SK-N-SH (cell line): ENCODE measurements around the gene GNAI1. TPM values are rescaled to one million over a fixed set of nuclear protein-coding genes. Genes with fewer than 3 reads are reported as not detected.

Source experiments
- CTCF ChIA-PET: fragments of 300-600, 350-600 bp; formaldehyde crosslinking; extraction: SDS; loops from one replicate; lab custom pipeline; 2021; lab: Yijun Ruan, JAX
- POLR2A ChIA-PET: fragments of 350-600 bp; sonication (Branson Sonifier 250); formaldehyde crosslinking; extraction: SDS; loops from one replicate; lab custom pipeline; 2020; ENCODE audit warnings: antibody characterized with exemption, inconsistent platforms; lab: Yijun Ruan, JAX
- DNase-seq: peaks from one replicate; pipeline ENCODE4 v3.0.0; 2012
- H2AFZ ChIP-seq: fragments of 200-600 bp; sonication (generic); 2 replicates; pipeline ENCODE4 v1.8.1; 2016; ENCODE audit warnings: antibody characterized with exemption, mild to moderate bottlenecking, low read depth
- H3F3A ChIP-seq: fragments of 200-600 bp; sonication (generic); replicated peaks from 2 replicates; pipeline ENCODE3; 2016; ENCODE audit warnings: antibody characterized with exemption, mild to moderate bottlenecking; ENCODE audit not compliant: insufficient read depth
- H3K27ac ChIP-seq, 2 experiments: fragments of 200-500 bp in 1 of 2; fragments of 200-600 bp in 1 of 2; sonication (Bioruptor generic) in 1 of 2; sonication (generic), shearing (Covaris generic) in 1 of 2; 2 replicates each; pipeline versions ENCODE4 v1.5.1 to v1.6.1; 2014 to 2016; ENCODE audit warnings: low read depth in 2 of 2, inconsistent platforms in 1 of 2, low read length in 1 of 2, mild to moderate bottlenecking in 1 of 2, mixed read lengths in 1 of 2
- H3K27me3 ChIP-seq: fragments of 200-600 bp; sonication (generic), shearing (Covaris generic); 2 replicates; pipeline ENCODE4 v1.6.1; 2016; ENCODE audit warnings: mixed run types; ENCODE audit not compliant: insufficient read depth
- H3K36me3 ChIP-seq, 2 experiments: fragments of 200-500 bp in 1 of 2; fragments of 200-600 bp in 1 of 2; sonication (Bioruptor generic) in 1 of 2; sonication (generic) in 1 of 2; replicated peaks in 1 of 2; 2 replicates each; pipeline versions ENCODE3 to v1.5.1; 2014 to 2016; ENCODE audit warnings: low read length in 1 of 2, mild to moderate bottlenecking in 1 of 2; ENCODE audit not compliant: insufficient read depth in 2 of 2, control insufficient read depth in 1 of 2
- H3K4me1 ChIP-seq, 2 experiments: fragments of 200-500 bp in 1 of 2; fragments of 200-600 bp in 1 of 2; sonication (Bioruptor generic) in 1 of 2; sonication (generic), shearing (Covaris generic) in 1 of 2; 2 replicates each; pipeline versions ENCODE4 v1.5.1 to v1.6.1; 2014 to 2016; ENCODE audit warnings: low read depth in 1 of 2, low read length in 1 of 2, mixed run types in 1 of 2; ENCODE audit not compliant: insufficient read depth in 2 of 2, control insufficient read depth in 1 of 2
- H3K4me2 ChIP-seq: fragments of 200-600 bp; sonication (generic), shearing (Covaris generic); 2 replicates; pipeline ENCODE4 v1.6.1; 2017; ENCODE audit warnings: mixed run types
- H3K4me3 ChIP-seq, 2 experiments: fragments of 200-500 bp in 1 of 2; fragments of 200-600 bp in 1 of 2; sonication (Bioruptor generic) in 1 of 2; sonication (generic), shearing (Covaris generic) in 1 of 2; 2 replicates each; pipeline versions ENCODE4 v1.5.1 to v1.8.1; 2014 to 2016; ENCODE audit warnings: low read depth in 2 of 2, inconsistent platforms in 1 of 2, low read length in 1 of 2, mild to moderate bottlenecking in 1 of 2, mixed read lengths in 1 of 2, moderate library complexity in 1 of 2
- H3K79me2 ChIP-seq: fragments of 200-600 bp; sonication (generic); 2 replicates; pipeline ENCODE4 v1.8.1; 2017; ENCODE audit warnings: mild to moderate bottlenecking; ENCODE audit not compliant: insufficient read depth
- H3K9ac ChIP-seq: fragments of 200-600 bp; sonication (generic); 2 replicates; pipeline ENCODE4 v1.6.1; 2017; ENCODE audit warnings: mixed run types
- H3K9me2 ChIP-seq: fragments of 200-600 bp; sonication (generic); 2 replicates; pipeline ENCODE4 v1.6.1; 2017; ENCODE audit warnings: mixed run types
- H3K9me3 ChIP-seq: fragments of 200-600 bp; sonication (generic); 2 replicates; pipeline ENCODE4 v1.6.1; 2017; ENCODE audit warnings: mixed run types, mild to moderate bottlenecking, moderate library complexity
- H4K20me1 ChIP-seq: fragments of 200-600 bp; sonication (generic); 2 replicates; pipeline ENCODE4 v1.6.1; 2017; ENCODE audit warnings: mild to moderate bottlenecking, mixed run types; ENCODE audit not compliant: insufficient read depth
- CHD2 ChIP-seq: fragments of 150-350 bp; IDR thresholded peaks from 2 replicates; pipeline ENCODE4 v1.6.1; 2018; ENCODE audit warnings: low read length; ENCODE audit not compliant: partially characterized antibody
- FOSL2 ChIP-seq: IDR thresholded peaks from 2 replicates; pipeline ENCODE4 v1.4.0; 2012; ENCODE audit warnings: low read depth, mild to moderate bottlenecking, moderate library complexity, borderline replicate concordance
- FOXM1 ChIP-seq: IDR thresholded peaks from 2 replicates; pipeline ENCODE4 v1.4.0; 2012; ENCODE audit warnings: low read depth, mild to moderate bottlenecking
- GATA2 ChIP-seq: sonication (generic); formaldehyde crosslinking; IDR thresholded peaks from 2 replicates; pipeline ENCODE4 v1.5.0; 2020; ENCODE audit warnings: mild to moderate bottlenecking, missing genetic modification reagents
- JUND ChIP-seq: IDR thresholded peaks from 2 replicates; pipeline ENCODE4 v1.4.0; 2012
- MAX ChIP-seq: IDR thresholded peaks from 2 replicates; pipeline ENCODE4 v1.4.0; 2012; ENCODE audit warnings: low read depth
- MXI1 ChIP-seq: IDR thresholded peaks from 2 replicates; pipeline ENCODE4 v1.6.1; 2012; ENCODE audit warnings: mild to moderate bottlenecking, low read depth, low read length, improper control_type of control experiment
- PBX3 ChIP-seq: IDR thresholded peaks from 2 replicates; pipeline ENCODE4; 2012
- RFX5 ChIP-seq: IDR thresholded peaks from 2 replicates; pipeline ENCODE4 v1.6.1; 2012; ENCODE audit warnings: mild to moderate bottlenecking, improper control_type of control experiment, low read length
- SMC3 ChIP-seq: IDR thresholded peaks from 2 replicates; pipeline ENCODE4 v1.6.1; 2012; ENCODE audit warnings: low read depth, low read length, improper control_type of control experiment
- TEAD4 ChIP-seq: IDR thresholded peaks from 2 replicates; pipeline ENCODE4 v1.4.0; 2012; ENCODE audit warnings: mild to moderate bottlenecking, borderline replicate concordance; ENCODE audit not compliant: insufficient read depth
- USF1 ChIP-seq: IDR thresholded peaks from 2 replicates; pipeline ENCODE4 v1.4.0; 2012; ENCODE audit warnings: low read depth, borderline replicate concordance
- USF2 ChIP-seq: fragments of 150-350 bp; IDR thresholded peaks from 2 replicates; pipeline ENCODE4 v1.6.1; 2017; ENCODE audit warnings: antibody characterized with exemption, low read length, low read depth, borderline replicate concordance
- WGBS: methylation state at CpG from one replicate; pipeline ENCODE4 v1.1.6; 2017; ENCODE audit warnings: low lambda C conversion rate; 5-methylcytosine and 5-hydroxymethylcytosine counted together
- polyA plus RNA-seq, 3 experiments: library from polyadenylated mRNA; depleted of rRNA; stranded (reverse); fragments of >200 nt; gene quantifications; 2 replicates each; pipeline ENCODE4 v1.2.3, GENCODE V29; 2012
- TF ChIP-seq, protein P1 (sequence below): fragments of 150-350 bp; IDR thresholded peaks from 2 replicates; pipeline ENCODE4 v1.6.1; 2016; ENCODE audit warnings: mild to moderate bottlenecking, low read depth, low read length

GNAI1 gene
- polyA plus RNA-seq, 1 of the 3 experiments (the other 2 are of a cell fraction) = 69.1 TPM

GRCh38 chr7:80170445-80170844 is 35.8 kb downstream of the GNAI1 start:
- TF ChIP-seq USF1 (no peak), JUND (no peak), USF2 (no peak), GATA2 (no peak), CHD2 (no peak), FOSL2 (no peak), RFX5 (no peak), TEAD4 (no peak), FOXM1 (no peak)
- TF ChIP-seq, protein P1, sequence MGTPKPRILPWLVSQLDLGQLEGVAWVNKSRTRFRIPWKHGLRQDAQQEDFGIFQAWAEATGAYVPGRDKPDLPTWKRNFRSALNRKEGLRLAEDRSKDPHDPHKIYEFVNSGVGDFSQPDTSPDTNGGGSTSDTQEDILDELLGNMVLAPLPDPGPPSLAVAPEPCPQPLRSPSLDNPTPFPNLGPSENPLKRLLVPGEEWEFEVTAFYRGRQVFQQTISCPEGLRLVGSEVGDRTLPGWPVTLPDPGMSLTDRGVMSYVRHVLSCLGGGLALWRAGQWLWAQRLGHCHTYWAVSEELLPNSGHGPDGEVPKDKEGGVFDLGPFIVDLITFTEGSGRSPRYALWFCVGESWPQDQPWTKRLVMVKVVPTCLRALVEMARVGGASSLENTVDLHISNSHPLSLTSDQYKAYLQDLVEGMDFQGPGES = no peak
- Histone ChIP-seq H2AFZ (no peak overlapping the region), H3K9me3 (peaks cover 16% of the 10 kb centered on the region; the same call in 1 of the 2 replicates), H3K79me2 (peaks cover 98% of the 10 kb centered on the region), H3K27ac (no peak overlapping the region), H3K9me2 (no peaks in the 10 kb centered on the region), H3K4me3 (no peak overlapping the region), H3F3A (peaks cover 9% of the 10 kb centered on the region), H3K36me3 (peaks cover 3 to 21% of the 10 kb centered on the region in 2 experiments), H3K4me1 (peaks cover 0 to 5% of the 10 kb centered on the region in 2 experiments; a peak in 2 of 4 replicates), H3K27me3 (no peaks in the 10 kb centered on the region), H4K20me1 (peaks cover 82% of the 10 kb centered on the region; the same call in 1 of the 2 replicates), H3K4me2 (no peak overlapping the region), H3K9ac (no peak overlapping the region)
- POLR2A ChIA-PET = no interaction called here
- DNase-seq = no peak
- CTCF ChIA-PET = interaction anchor here (0.9 to 1.3 kb wide), 3 partner anchors 8 to 110 kb away, joined by 3 read pairs; no protein-coding TSS in a partner anchor
- 95% methylated on average over 2 of the region's 2 CpGs for WGBS

- CTCF ChIA-PET = interaction anchor here (1.0 to 1.4 kb wide), 2 partner anchors 9 to 179 kb away, joined by 3 read pairs; no protein-coding TSS in a partner anchor
- POLR2A ChIA-PET = no interaction called here
- Histone ChIP-seq H3K4me3 (no peak overlapping the region), H3K27me3 (no peaks in the 10 kb centered on the region), H4K20me1 (peaks cover 74% of the 10 kb centered on the region), H3K36me3 (peaks cover 3 to 21% of the 10 kb centered on the region in 2 experiments), H3K9me2 (no peaks in the 10 kb centered on the region), H2AFZ (no peak overlapping the region), H3K9ac (no peak overlapping the region), H3K4me1 (peaks cover 1 to 4% of the 10 kb centered on the region in 2 experiments; a peak in 3 of 4 replicates), H3K79me2 (peaks cover 97% of the 10 kb centered on the region), H3K9me3 (peaks cover 16% of the 10 kb centered on the region; the same call in 1 of the 2 replicates), H3F3A (peaks cover 8% of the 10 kb centered on the region), H3K27ac (no peak overlapping the region), H3K4me2 (no peak overlapping the region)
- WGBS = 97% methylated on average over 4 of the region's 4 CpGs
- TF ChIP-seq MAX = no peak
- TF ChIP-seq PBX3 = no peak
- TF ChIP-seq MXI1 = no peak
- TF ChIP-seq SMC3 = no peak
- DNase-seq = no peak
Measured at GRCh38 chr7:80172387-80172786, 37.8 kb downstream of the GNAI1 start.
